ENCODE data around the gene EDAR. TPM values are rescaled to one million over a fixed set of nuclear protein-coding genes. Genes with fewer than 3 reads are reported as not detected.

EDAR gene
- total and polyA plus RNA-seq, 3 experiments from 2014 or later, result 0.07 to 0.64 (median 0.16) TPM

DNA sequence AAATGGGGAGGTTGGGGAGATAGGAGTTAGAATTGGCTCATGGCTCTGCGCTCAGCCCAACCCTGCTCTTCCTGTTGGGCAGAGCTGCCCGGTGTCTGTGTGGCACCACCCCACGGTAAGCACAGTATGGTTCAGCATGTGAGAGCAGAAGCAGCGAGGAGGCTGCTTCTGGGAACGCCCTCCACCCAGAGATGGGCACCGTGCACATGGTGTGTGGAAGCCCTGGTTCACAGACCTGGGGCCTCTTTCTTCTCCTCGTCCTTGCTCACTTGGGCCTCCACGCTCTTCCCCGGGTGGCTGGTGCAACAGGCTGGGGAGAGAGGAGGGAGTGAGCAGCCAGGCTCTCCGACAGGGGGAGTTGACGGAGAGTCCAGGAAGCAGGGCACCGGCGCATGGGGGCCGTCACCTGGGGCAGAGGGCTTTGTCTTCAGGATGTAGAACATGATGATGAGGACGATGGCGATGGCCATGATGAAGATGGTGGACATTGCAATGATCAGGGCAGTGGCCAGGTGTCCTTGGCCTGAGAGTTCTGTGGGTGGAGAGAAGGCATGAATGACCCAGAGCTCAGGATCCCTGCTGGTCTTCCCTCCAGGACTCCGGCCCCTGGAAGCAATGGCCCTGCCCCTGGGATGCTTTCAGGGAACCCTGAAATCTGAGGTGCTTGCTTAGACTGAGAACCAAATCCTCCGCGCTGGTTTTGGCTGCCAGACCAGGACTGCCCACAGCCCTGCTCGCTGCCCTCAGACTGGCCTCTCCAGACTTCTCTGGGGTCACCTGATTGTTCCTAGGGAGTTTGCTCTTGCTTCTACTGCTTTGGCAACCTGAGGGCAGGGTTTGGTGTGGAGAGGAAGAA, 78.3 kb downstream of the EDAR start:
- no peaks in the 10 kb centered on the region for H3K36me3 ChIP-seq (ENCODE audit: insufficient read depth, low read length)
- POLR2A ChIA-PET, result no interaction called here
- no peaks in the 10 kb centered on the region for H3K27me3 ChIP-seq (ENCODE audit: insufficient read depth, low read length, poor library complexity, severe bottlenecking)
- H3K27ac Mint-ChIP-seq, result no peak overlapping the region
- no peaks in the 10 kb centered on the region for H3K4me1 ChIP-seq (ENCODE audit: insufficient read depth, low read length)
- no peaks in the 10 kb centered on the region for H3K9me3 Mint-ChIP-seq
- no peaks in the 10 kb centered on the region for H3K4me1 Mint-ChIP-seq
- no peaks in the 10 kb centered on the region for H3K36me3 Mint-ChIP-seq
- DNase-seq, result no peak
- peaks cover 0 to 2% of the 10 kb centered on the region in 2 donors for H3K27me3 Mint-ChIP-seq
- no peaks in the 10 kb centered on the region for H3K9me3 ChIP-seq (ENCODE audit: low read length)
- H3K4me3 ChIP-seq (ENCODE audit: low read length), result no peak overlapping the region
- H3K4me3 Mint-ChIP-seq, result no peak overlapping the region
- CTCF ChIA-PET, result no interaction called here
- H3K27ac ChIP-seq (ENCODE audit: low read depth, low read length), result no peak overlapping the region

DNA sequence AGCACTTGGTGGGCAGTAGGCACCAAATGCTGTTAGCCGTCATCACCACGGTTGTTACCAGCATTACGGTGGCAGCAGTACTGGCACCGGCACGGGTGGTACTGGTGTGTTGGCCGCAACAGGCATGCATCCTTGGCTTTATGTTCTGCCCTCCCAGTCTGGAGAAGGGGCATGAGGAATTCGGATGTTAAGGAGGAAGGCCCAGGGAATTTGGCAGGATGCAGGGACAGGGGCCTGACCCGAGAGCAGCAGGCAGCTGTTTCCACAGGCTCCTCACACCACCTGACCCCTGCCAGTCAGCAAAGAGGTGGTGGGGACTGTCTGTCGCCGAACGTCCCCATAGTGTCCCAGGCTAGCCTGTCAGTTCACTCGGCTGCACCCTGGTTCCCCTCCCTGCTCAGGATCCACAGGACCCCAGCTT, 79.0 kb downstream of the EDAR start:
- Mint-ChIP-seq H3K36me3 (no peaks in the 10 kb centered on the region), H3K9me3 (no peaks in the 10 kb centered on the region), H3K27ac (no peak overlapping the region), H3K4me3 (no peak overlapping the region), H3K4me1 (no peaks in the 10 kb centered on the region), H3K27me3 (peaks cover 0 to 2% of the 10 kb centered on the region in 2 donors)
- Histone ChIP-seq H3K9me3 (ENCODE audit: low read length) (no peaks in the 10 kb centered on the region), H3K27ac (ENCODE audit: low read depth, low read length) (no peak overlapping the region), H3K27me3 (ENCODE audit: insufficient read depth, low read length, poor library complexity, severe bottlenecking) (no peaks in the 10 kb centered on the region), H3K4me3 (ENCODE audit: low read length) (no peak overlapping the region), H3K4me1 (ENCODE audit: insufficient read depth, low read length) (no peaks in the 10 kb centered on the region), H3K36me3 (ENCODE audit: insufficient read depth, low read length) (no peaks in the 10 kb centered on the region)
- ChIA-PET POLR2A (no interaction called here), CTCF (no interaction called here)
- DNase-seq, result no peak

DNA sequence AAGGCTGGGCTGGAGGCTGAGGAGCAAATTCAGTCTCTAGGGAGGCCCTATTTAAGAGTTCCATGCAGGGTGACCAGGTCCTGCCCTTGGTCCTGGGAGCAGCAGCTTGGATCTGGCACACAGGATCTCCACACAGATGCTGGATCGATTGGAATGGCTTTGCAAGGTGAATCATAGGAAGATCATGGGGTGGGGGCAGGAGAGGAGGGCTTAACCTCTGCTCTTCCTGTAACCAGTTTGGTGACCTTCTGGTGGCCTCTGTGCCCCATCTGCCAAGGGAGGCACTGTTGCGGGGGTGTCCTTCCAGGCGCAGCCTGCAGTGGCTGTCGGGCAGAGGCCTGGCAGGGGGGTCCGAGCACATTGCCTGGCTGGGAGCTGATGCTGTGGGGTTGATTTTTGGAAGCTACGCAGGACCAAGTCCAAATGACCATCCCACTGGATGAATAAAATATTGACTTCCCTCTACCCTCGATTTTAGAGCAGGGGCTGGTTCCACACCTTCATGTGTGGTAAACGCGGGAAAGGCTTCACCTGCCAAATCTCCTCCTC, 79.7 kb downstream of the EDAR start:
- Mint-ChIP-seq H3K27me3 (peaks cover 0 to 2% of the 10 kb centered on the region in 2 donors), H3K27ac (no peak overlapping the region), H3K36me3 (no peaks in the 10 kb centered on the region), H3K4me3 (no peak overlapping the region), H3K4me1 (no peaks in the 10 kb centered on the region), H3K9me3 (no peaks in the 10 kb centered on the region)
- Histone ChIP-seq H3K27me3 (ENCODE audit: insufficient read depth, low read length, poor library complexity, severe bottlenecking) (no peaks in the 10 kb centered on the region), H3K9me3 (ENCODE audit: low read length) (no peaks in the 10 kb centered on the region), H3K4me3 (ENCODE audit: low read length) (no peak overlapping the region), H3K36me3 (ENCODE audit: insufficient read depth, low read length) (no peaks in the 10 kb centered on the region), H3K27ac (ENCODE audit: low read depth, low read length) (no peak overlapping the region), H3K4me1 (ENCODE audit: insufficient read depth, low read length) (no peaks in the 10 kb centered on the region)
- DNase-seq, result no peak
- POLR2A ChIA-PET, result no interaction called here
- CTCF ChIA-PET, result no interaction called here

DNA sequence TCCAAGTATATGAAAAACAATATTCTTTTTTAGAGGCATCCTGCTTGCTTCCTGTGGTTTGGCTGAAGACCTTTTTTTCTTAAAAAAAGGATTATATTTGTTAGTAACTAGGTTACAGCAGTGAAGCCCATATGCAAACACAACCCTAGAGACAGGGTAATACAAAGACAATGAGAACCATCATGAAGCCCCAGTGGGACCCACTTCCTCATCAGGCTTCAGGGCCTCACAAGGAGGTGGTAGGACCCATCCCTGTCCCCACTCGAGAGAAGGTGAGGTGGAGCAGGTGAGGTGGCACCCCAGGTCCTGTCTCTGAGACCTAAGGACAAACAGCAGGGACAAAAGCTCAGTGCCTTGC, 80.3 kb downstream of the EDAR start:
- Histone ChIP-seq H3K9me3 (ENCODE audit: low read length) (no peaks in the 10 kb centered on the region), H3K36me3 (ENCODE audit: insufficient read depth, low read length) (no peaks in the 10 kb centered on the region), H3K4me1 (ENCODE audit: insufficient read depth, low read length) (no peaks in the 10 kb centered on the region), H3K27ac (ENCODE audit: low read depth, low read length) (no peak overlapping the region), H3K27me3 (ENCODE audit: insufficient read depth, low read length, poor library complexity, severe bottlenecking) (no peaks in the 10 kb centered on the region), H3K4me3 (ENCODE audit: low read length) (no peak overlapping the region)
- Mint-ChIP-seq H3K9me3 (no peaks in the 10 kb centered on the region), H3K27ac (no peak overlapping the region), H3K27me3 (peaks cover 0 to 2% of the 10 kb centered on the region in 2 donors), H3K36me3 (no peaks in the 10 kb centered on the region), H3K4me3 (no peak overlapping the region), H3K4me1 (no peaks in the 10 kb centered on the region)
- ChIA-PET CTCF (no interaction called here), POLR2A (no interaction called here)
- no peak for DNase-seq

DNA sequence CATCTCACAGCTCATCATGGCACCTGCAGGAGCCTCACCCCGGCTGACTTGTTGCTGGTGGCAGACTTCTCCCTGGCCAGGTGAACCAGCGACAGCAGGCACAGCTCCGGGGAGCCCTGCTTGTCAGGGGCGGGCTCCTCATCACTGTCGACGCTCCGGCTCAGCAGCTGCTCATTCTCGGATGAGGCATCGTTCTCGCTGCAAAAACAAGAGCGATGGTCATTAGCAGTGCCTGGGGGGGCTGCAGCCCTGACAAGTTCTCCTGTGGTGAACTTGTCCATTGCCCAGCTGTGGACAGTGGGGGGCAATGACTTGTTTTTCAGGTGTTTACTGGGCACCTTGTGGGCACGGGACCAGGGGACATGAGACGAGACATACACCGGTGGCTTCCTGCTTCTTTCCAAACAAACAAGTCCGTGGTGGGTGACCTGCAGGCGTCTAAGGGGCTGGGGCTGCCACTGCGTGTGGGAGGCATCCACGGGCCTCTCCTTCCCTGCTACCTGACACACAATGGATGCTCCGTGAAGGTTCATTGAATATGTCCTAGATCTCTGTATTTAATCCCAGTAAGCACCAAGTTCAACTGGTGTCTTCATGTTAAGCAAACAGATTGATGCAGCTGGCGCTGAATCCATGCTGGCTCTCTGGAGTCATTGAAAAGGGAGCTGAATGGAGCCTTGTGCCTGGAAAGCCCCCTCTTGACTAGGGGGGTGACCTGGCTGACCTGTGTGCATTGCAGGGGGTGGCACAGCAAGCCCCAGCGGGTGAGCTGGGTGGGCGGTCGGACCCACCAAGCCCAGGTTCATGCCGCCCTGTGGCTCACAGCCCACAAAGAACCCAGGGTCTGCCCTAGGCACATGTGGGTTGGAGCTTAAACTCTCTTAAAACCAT, 81.0 kb downstream of the EDAR start:
- Mint-ChIP-seq H3K36me3 (no peaks in the 10 kb centered on the region), H3K27ac (no peak overlapping the region), H3K27me3 (no peaks in the 10 kb centered on the region), H3K9me3 (no peaks in the 10 kb centered on the region), H3K4me3 (no peak overlapping the region), H3K4me1 (no peaks in the 10 kb centered on the region)
- ChIA-PET CTCF (no interaction called here), POLR2A (no interaction called here)
- no peaks in the 10 kb centered on the region for H3K4me1 ChIP-seq (ENCODE audit: insufficient read depth, low read length)
- H3K4me3 ChIP-seq (ENCODE audit: low read length), result no peak overlapping the region
- DNase-seq, result no peak
- H3K36me3 ChIP-seq (ENCODE audit: insufficient read depth, low read length), result no peaks in the 10 kb centered on the region
- H3K9me3 ChIP-seq (ENCODE audit: low read length), result no peaks in the 10 kb centered on the region
- no peak overlapping the region for H3K27ac ChIP-seq (ENCODE audit: low read depth, low read length)
- H3K27me3 ChIP-seq (ENCODE audit: insufficient read depth, low read length, poor library complexity, severe bottlenecking), result no peaks in the 10 kb centered on the region

DNA sequence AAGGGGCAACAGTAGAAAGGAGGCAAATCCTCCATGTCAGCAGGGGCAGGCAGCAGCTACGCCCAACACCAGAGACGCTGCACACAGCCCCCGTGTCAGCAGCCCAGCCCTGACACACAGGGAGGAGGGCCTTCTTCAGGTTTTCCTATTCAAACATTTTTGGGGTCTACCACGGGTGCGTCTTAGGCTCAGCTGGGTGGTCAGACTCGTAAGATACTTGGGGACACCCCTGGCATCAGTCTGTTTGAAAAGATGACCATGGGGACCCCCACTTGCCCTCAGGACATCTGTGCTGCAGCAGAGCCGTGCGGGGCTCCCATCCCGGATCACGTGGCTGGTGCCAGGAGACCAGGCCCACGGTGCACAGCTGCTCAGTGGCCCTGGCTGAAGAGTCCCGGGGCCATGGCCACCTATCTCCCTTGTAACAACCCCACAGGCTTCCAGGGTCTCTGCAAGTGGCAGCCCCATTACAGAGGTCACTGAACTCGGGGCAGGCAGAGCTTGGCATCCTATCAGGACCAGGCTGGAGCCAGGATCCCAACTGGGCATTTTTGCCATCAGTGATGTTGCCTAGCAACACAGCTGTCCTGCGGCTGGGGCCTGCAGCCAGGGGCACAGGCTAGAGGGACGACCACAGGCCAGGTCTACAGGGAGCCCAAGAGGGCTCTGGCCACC, 82.5 kb downstream of the EDAR start:
- H3K4me1 Mint-ChIP-seq, result no peaks in the 10 kb centered on the region
- CTCF ChIA-PET, result no interaction called here
- no peaks in the 10 kb centered on the region for H3K36me3 Mint-ChIP-seq
- POLR2A ChIA-PET, result no interaction called here
- Histone ChIP-seq H3K4me3 (ENCODE audit: low read length) (no peak overlapping the region), H3K27ac (ENCODE audit: low read depth, low read length) (no peak overlapping the region), H3K36me3 (ENCODE audit: insufficient read depth, low read length) (no peaks in the 10 kb centered on the region), H3K9me3 (ENCODE audit: low read length) (no peaks in the 10 kb centered on the region), H3K4me1 (ENCODE audit: insufficient read depth, low read length) (no peaks in the 10 kb centered on the region), H3K27me3 (ENCODE audit: insufficient read depth, low read length, poor library complexity, severe bottlenecking) (no peaks in the 10 kb centered on the region)
- no peaks in the 10 kb centered on the region for H3K27me3 Mint-ChIP-seq
- H3K27ac Mint-ChIP-seq, result no peak overlapping the region
- no peak for DNase-seq
- H3K4me3 Mint-ChIP-seq, result no peak overlapping the region
- H3K9me3 Mint-ChIP-seq, result no peaks in the 10 kb centered on the region

DNA sequence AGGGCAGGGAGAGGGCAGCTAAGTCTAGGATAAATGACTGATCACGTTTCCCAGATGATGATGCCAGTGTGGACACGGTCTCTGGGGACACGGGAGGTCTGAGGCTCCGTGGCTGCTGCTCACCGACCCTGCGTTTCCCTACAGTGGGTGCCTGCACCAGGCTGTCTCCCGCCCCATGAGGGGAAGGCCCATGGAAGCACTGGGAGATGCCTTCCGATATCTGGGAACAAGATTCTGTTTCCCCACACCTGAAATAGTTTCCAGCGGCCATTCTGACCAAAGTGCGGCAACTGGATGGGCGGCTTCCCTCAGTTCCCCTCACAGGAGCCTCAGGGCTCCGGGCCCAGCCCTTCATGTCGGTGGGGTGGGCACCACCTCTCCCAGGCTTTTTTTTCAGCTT, 83.1 kb downstream of the EDAR start:
- no peak for DNase-seq
- no peak overlapping the region for H3K27ac Mint-ChIP-seq
- H3K9me3 Mint-ChIP-seq, result peaks cover 0 to 5% (median under 1%) of the 10 kb centered on the region in 5 donors
- H3K36me3 Mint-ChIP-seq, result no peaks in the 10 kb centered on the region
- H3K27ac ChIP-seq (ENCODE audit: low read depth, low read length), result no peak overlapping the region
- H3K27me3 Mint-ChIP-seq, result no peaks in the 10 kb centered on the region
- H3K36me3 ChIP-seq (ENCODE audit: insufficient read depth, low read length), result no peaks in the 10 kb centered on the region
- H3K9me3 ChIP-seq (ENCODE audit: low read length), result no peaks in the 10 kb centered on the region
- CTCF ChIA-PET, result no interaction called here
- H3K4me1 ChIP-seq (ENCODE audit: insufficient read depth, low read length), result no peaks in the 10 kb centered on the region
- no peaks in the 10 kb centered on the region for H3K4me1 Mint-ChIP-seq
- no peak overlapping the region for H3K4me3 ChIP-seq (ENCODE audit: low read length)
- POLR2A ChIA-PET, result no interaction called here
- H3K4me3 Mint-ChIP-seq, result no peak overlapping the region
- H3K27me3 ChIP-seq (ENCODE audit: insufficient read depth, low read length, poor library complexity, severe bottlenecking), result no peaks in the 10 kb centered on the region

DNA sequence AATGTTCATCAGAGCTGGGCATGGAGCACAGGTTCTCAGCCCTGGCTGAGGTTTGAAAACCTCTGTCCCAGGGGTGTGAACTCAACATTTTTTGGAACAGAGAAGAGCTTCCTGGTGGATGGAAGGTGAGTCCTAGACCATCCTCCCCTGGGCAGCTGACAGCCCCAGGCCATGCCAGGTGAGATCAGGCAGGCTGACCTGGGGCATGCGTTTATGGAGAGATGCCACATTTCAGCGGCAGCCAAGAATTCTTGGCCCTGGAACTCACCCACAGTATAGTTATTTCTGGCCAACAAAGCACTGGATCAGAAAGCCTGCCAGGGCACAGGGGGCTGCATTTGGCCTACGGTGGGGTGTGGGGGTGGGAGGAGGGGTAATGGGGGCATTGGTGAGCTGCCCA, 83.8 kb downstream of the EDAR start:
- no peaks in the 10 kb centered on the region for H3K27me3 ChIP-seq (ENCODE audit: insufficient read depth, low read length, poor library complexity, severe bottlenecking)
- Mint-ChIP-seq H3K27me3 (peaks cover 0 to 4% of the 10 kb centered on the region in 2 donors), H3K4me1 (no peaks in the 10 kb centered on the region), H3K4me3 (no peak overlapping the region), H3K36me3 (peaks cover 0 to 4% (median 0%) of the 10 kb centered on the region in 3 donors), H3K9me3 (peaks cover 4 to 10% (median 5%) of the 10 kb centered on the region in 5 donors), H3K27ac (no peak overlapping the region)
- POLR2A ChIA-PET, result no interaction called here
- no peaks in the 10 kb centered on the region for H3K4me1 ChIP-seq (ENCODE audit: insufficient read depth, low read length)
- no peaks in the 10 kb centered on the region for H3K36me3 ChIP-seq (ENCODE audit: insufficient read depth, low read length)
- H3K4me3 ChIP-seq (ENCODE audit: low read length), result no peak overlapping the region
- no peak for DNase-seq
- no peak overlapping the region for H3K27ac ChIP-seq (ENCODE audit: low read depth, low read length)
- CTCF ChIA-PET, result no interaction called here
- H3K9me3 ChIP-seq (ENCODE audit: low read length), result no peaks in the 10 kb centered on the region
